A549 (cell line): ENCODE data around the gene METTL16. TPM values are rescaled to one million over a fixed set of nuclear protein-coding genes. Genes with fewer than 3 reads are reported as not detected.

Experiments used
- ATAC-seq, 2 experiments: fragments of 200-7000 bp in 1 of 2; fragments of >200 bp in 1 of 2; cut with Nextera tagmentation in 1 of 2; cut with Tn5 transposase in 1 of 2; 3 replicates each; pipeline versions ENCODE4 v1.8.0 to v1.9.1; 2018 to 2020; ENCODE audit warnings: mild to moderate bottlenecking in 1 of 2, moderate library complexity in 1 of 2
- CTCF ChIA-PET: fragments of 300-600 bp; sonication (Branson Sonifier 250); formaldehyde crosslinking; extraction: SDS; loops from one replicate; lab custom pipeline; 2021; ENCODE audit warnings: antibody characterized with exemption, inconsistent platforms; lab: Yijun Ruan, JAX
- POLR2A ChIA-PET: fragments of 350-600 bp; formaldehyde crosslinking; extraction: SDS; loops from one replicate; lab custom pipeline; 2021; ENCODE audit warnings: antibody characterized with exemption, inconsistent platforms; lab: Yijun Ruan, JAX
- DNase-seq, 2 experiments: peaks; one replicate each; pipeline versions ENCODE4 v3.0.0 to v3.0.0-alpha.2; 2011 to 2016; ENCODE audit warnings: low read depth in 1 of 2, low spot score in 1 of 2
- FAIRE-seq: peaks from 2 replicates; lab custom pipeline; 2011; peaks lifted over from hg19 to GRCh38; lab: Jason Lieb, UNC
- H3K27ac ChIP-seq, 2 experiments: fragments of >200 bp; sonication (Bioruptor Twin); formaldehyde crosslinking; 3 replicates each; pipeline ENCODE4 v1.5.1; 2016 to 2017
- H3K4me1 ChIP-seq: fragments of >200 bp; sonication (Bioruptor Twin); formaldehyde crosslinking; 3 replicates; pipeline ENCODE4 v1.6.1; 2016
- H3K4me2 ChIP-seq: fragments of >200 bp; sonication (Bioruptor Twin); formaldehyde crosslinking; 3 replicates; pipeline ENCODE4 v1.6.1; 2016
- H3K4me3 ChIP-seq: fragments of >200 bp; sonication (Bioruptor Twin); formaldehyde crosslinking; 3 replicates; pipeline ENCODE4 v1.5.1; 2016
- H3K9me3 ChIP-seq: fragments of >200 bp; sonication (Bioruptor Twin); formaldehyde crosslinking; 3 replicates; pipeline ENCODE4 v1.6.1; 2016
- BHLHE40 ChIP-seq: IDR thresholded peaks from 2 replicates; pipeline ENCODE4 v1.6.1; 2012; ENCODE audit warnings: low read depth, low read length, inconsistent platforms
- CHD4 ChIP-seq: fragments of 200-600 bp; sonication (generic); IDR thresholded peaks from 2 replicates; pipeline ENCODE4 v1.6.1; 2016; ENCODE audit warnings: antibody characterized with exemption, mild to moderate bottlenecking, borderline replicate concordance
- CTCF ChIP-seq: fragments of >200 bp; sonication (Bioruptor Twin); formaldehyde crosslinking; IDR thresholded peaks from 3 replicates; pipeline ENCODE4 v1.5.1; 2016
- E2F6 ChIP-seq: IDR thresholded peaks from 2 replicates; pipeline ENCODE4 v1.6.1; 2012; ENCODE audit warnings: low read depth, borderline replicate concordance
- EHMT2 ChIP-seq: fragments of 200-600 bp; sonication (generic); IDR thresholded peaks from 2 replicates; pipeline ENCODE4 v1.6.1; 2016; ENCODE audit warnings: antibody characterized with exemption, low read depth, mild to moderate bottlenecking, moderate library complexity
- ELK1 ChIP-seq: fragments of 150-350 bp; IDR thresholded peaks from 2 replicates; pipeline ENCODE4 v1.6.1; 2014; ENCODE audit warnings: low read depth, mild to moderate bottlenecking, low read length
- EP300 ChIP-seq, 2 experiments: fragments of >200 bp; sonication (Bioruptor Twin); formaldehyde crosslinking; IDR thresholded peaks; 2 replicates in 1 of 2; 3 replicates in 1 of 2; pipeline ENCODE4 v1.6.1; 2016 to 2017
- FOSB ChIP-seq: fragments of 250-450 bp; sonication (Bioruptor Pico); IDR thresholded peaks from 2 replicates; pipeline ENCODE4 v1.5.0; 2020; ENCODE audit warnings: mild to moderate bottlenecking, moderate library complexity
- FOSL2 ChIP-seq, 2 experiments: fragments of 450-650 bp in 1 of 2; fragments of >200 bp in 1 of 2; sonication (Bioruptor Twin) in 1 of 2; formaldehyde crosslinking; IDR thresholded peaks; 2 replicates each; pipeline versions ENCODE4 v1.5.0 to v1.6.1; 2016 to 2020; ENCODE audit warnings: mild to moderate bottlenecking in 1 of 2, moderate library complexity in 1 of 2
- GATA3 ChIP-seq: IDR thresholded peaks from 2 replicates; pipeline ENCODE4 v1.6.1; 2012; ENCODE audit warnings: borderline replicate concordance
- HEYL ChIP-seq: fragments of 250-450 bp; sonication (Bioruptor Pico); IDR thresholded peaks from 2 replicates; pipeline ENCODE4 v1.8.0; 2021; ENCODE audit warnings: mild to moderate bottlenecking, moderate library complexity
- HMGXB4 ChIP-seq: fragments of 250-450 bp; sonication (Bioruptor Pico); IDR thresholded peaks from 2 replicates; pipeline ENCODE4 v1.5.0; 2021; ENCODE audit warnings: mild to moderate bottlenecking, moderate library complexity, borderline replicate concordance
- HOXB13 ChIP-seq: fragments of 250-450 bp; sonication (Bioruptor Pico); IDR thresholded peaks from 2 replicates; pipeline ENCODE4 v1.5.0; 2020; ENCODE audit warnings: low read depth, mild to moderate bottlenecking, moderate library complexity
- JUN ChIP-seq, 2 experiments: fragments of >200 bp; sonication (Bioruptor Twin); formaldehyde crosslinking; IDR thresholded peaks; 2 replicates in 1 of 2; 3 replicates in 1 of 2; pipeline ENCODE4 v1.6.1; 2016 to 2017
- JUNB ChIP-seq: fragments of >200 bp; sonication (Bioruptor Twin); formaldehyde crosslinking; IDR thresholded peaks from 2 replicates; pipeline ENCODE4 v1.6.1; 2016
- KDM1A ChIP-seq: fragments of 200-600 bp; sonication (generic); IDR thresholded peaks from 2 replicates; pipeline ENCODE4 v1.6.1; 2016; ENCODE audit warnings: low read depth, mild to moderate bottlenecking
- MAFK ChIP-seq: fragments of 450-650 bp; IDR thresholded peaks from 2 replicates; pipeline ENCODE4 v1.6.1; 2014; ENCODE audit not compliant: partially characterized antibody
- MAX ChIP-seq: IDR thresholded peaks from 2 replicates; pipeline ENCODE4 v1.6.1; 2012
- MAZ ChIP-seq: fragments of 150-350 bp; IDR thresholded peaks from 2 replicates; pipeline ENCODE4 v1.6.1; 2014; ENCODE audit warnings: antibody characterized with exemption, low read depth, low read length, borderline replicate concordance
- NFE2L2 ChIP-seq: fragments of 150-350 bp; conservative IDR thresholded peaks from 2 replicates; pipeline ENCODE4 v1.6.1; 2014; ENCODE audit warnings: low read length
- POLR2AphosphoS2 ChIP-seq: conservative IDR thresholded peaks from 2 replicates; pipeline ENCODE4 v1.6.1; 2012; ENCODE audit warnings: low read length, improper control_type of control experiment, inconsistent platforms
- REST ChIP-seq: fragments of 200-600 bp; sonication (generic); IDR thresholded peaks from 2 replicates; pipeline ENCODE4 v1.6.1; 2016; ENCODE audit warnings: antibody characterized with exemption, mild to moderate bottlenecking, moderate library complexity
- SREBF2 ChIP-seq: fragments of 450-650 bp; IDR thresholded peaks from 2 replicates; pipeline ENCODE4 v1.6.1; 2014; ENCODE audit warnings: mild to moderate bottlenecking, moderate library complexity
- TFCP2L1 ChIP-seq: fragments of 250-450 bp; sonication (Bioruptor Pico); IDR thresholded peaks from 2 replicates; pipeline ENCODE4 v1.5.0; 2021; ENCODE audit warnings: mild to moderate bottlenecking
- USF2 ChIP-seq: fragments of 450-650 bp; IDR thresholded peaks from 2 replicates; pipeline ENCODE4 v1.6.1; 2014; ENCODE audit warnings: antibody characterized with exemption
- ZC3H11A ChIP-seq: fragments of 450-650 bp; IDR thresholded peaks from 2 replicates; pipeline ENCODE4 v1.6.1; 2014; ENCODE audit warnings: antibody characterized with exemption, mild to moderate bottlenecking
- ZFP36 ChIP-seq: fragments of 450-650 bp; IDR thresholded peaks from 2 replicates; pipeline ENCODE4 v1.6.1; 2014; ENCODE audit warnings: borderline replicate concordance; ENCODE audit not compliant: partially characterized antibody
- ZNF302 ChIP-seq: fragments of 250-450 bp; sonication (Bioruptor Pico); IDR thresholded peaks from 2 replicates; pipeline ENCODE4 v1.9.0; 2021; ENCODE audit warnings: inconsistent platforms, mild to moderate bottlenecking, moderate library complexity
- ZSCAN20 ChIP-seq: fragments of 250-450 bp; sonication (Bioruptor Pico); IDR thresholded peaks from 2 replicates; pipeline ENCODE4 v1.8.0; 2022; ENCODE audit warnings: mild to moderate bottlenecking, moderate library complexity
- WGBS: methylation state at CpG from one replicate; pipeline ENCODE4 v1.1.6; 2017; ENCODE audit errors: missing lambda C conversion rate; 5-methylcytosine and 5-hydroxymethylcytosine counted together
- polyA plus RNA-seq, 4 experiments: library from polyadenylated mRNA; depleted of rRNA in 3 of 4; stranded (reverse); fragments of >200 nt; fragmentation: RNase III in 1 of 4; extraction: RNeasy Plus Mini Kit Qiagen cat#74134 plus additional on column Dnase treatment in 1 of 4; gene quantifications; 2 replicates in 3 of 4; 3 replicates in 1 of 4; pipeline ENCODE4 v1.2.3, GENCODE V29; 2011 to 2017

Gene METTL16
- polyA plus RNA-seq, 2 of the 4 experiments (the other 2 are of a cell fraction): 26.5 to 58.0 TPM

- TF ChIP-seq SREBF2 (no peak), REST (no peak), TFCP2L1 (no peak), GATA3 (no peak), HOXB13 (CRISPR knock-in tag) (no peak), ZFP36 (no peak), KDM1A (no peak), BHLHE40 (no peak), E2F6 (no peak), USF2 (no peak), MAZ (no peak), EHMT2 (no peak), FOSL2 (IDR thresholded peaks at IDR 0.05) (no peak), FOSL2 (CRISPR knock-in tag; IDR thresholded peaks at IDR 0.05) (no peak), MAFK (no peak), ELK1 (no peak), HEYL (CRISPR knock-in tag) (no peak), FOSB (no peak), ZSCAN20 (CRISPR knock-in tag) (no peak), CHD4 (no peak), POLR2AphosphoS2 (no peak)
- 89% methylated on average over 12 of the region's 12 CpGs for WGBS
- Histone ChIP-seq H3K4me2 (no peak overlapping the region), H3K27ac (no peak overlapping the region), H3K9me3 (no peaks in the 10 kb centered on the region), H3K4me3 (no peak overlapping the region), H3K4me1 (peaks cover 7% of the 10 kb centered on the region; the same call in 1 of the 3 replicates)
- ATAC-seq: no peak
- no peak for DNase-seq
- CTCF ChIA-PET: interaction anchor here (1.8 to 28.1 kb wide), 4 partner anchors 14 to 39 kb away, joined by 8 to 1099 read pairs (median 108); partner anchors contain the start of gene MNT
- POLR2A ChIA-PET: no interaction called here
- no peak for FAIRE-seq
Observed at GRCh38 chr17:2420176-2420575, 91.5 kb downstream of the METTL16 start.

GRCh38 chr17:2419486-2419885 lies 92.2 kb downstream of the METTL16 start:
- no peak for FAIRE-seq
- no peaks in the 10 kb centered on the region for H3K9me3 ChIP-seq
- H3K4me3 ChIP-seq: no peak overlapping the region
- POLR2A ChIA-PET: interaction anchor here (0.6 to 1.4 kb wide), 2 partner anchors 26 to 1841 kb away, joined by 3 read pairs; no protein-coding TSS in a partner anchor
- WGBS: 94% methylated on average over 6 of the region's 6 CpGs
- CTCF ChIA-PET: interaction anchor here (0.6 to 28.1 kb wide), 10 partner anchors 9 to 255 kb away, joined by 3 to 1099 read pairs (median 10); partner anchors contain the start of gene MNT
- no peak overlapping the region for H3K4me2 ChIP-seq
- H3K4me1 ChIP-seq: peaks cover 7% of the 10 kb centered on the region; the same call in 1 of the 3 replicates
- ATAC-seq: no peak
- no peak overlapping the region for H3K27ac ChIP-seq
- DNase-seq: no peak
- no peak for TF ChIP-seq FOSB
- no peak for TF ChIP-seq JUN (IDR thresholded peaks at IDR 0.05)
- no peak for TF ChIP-seq NFE2L2
- no peak for TF ChIP-seq HMGXB4 (CRISPR knock-in tag)
- no peak for TF ChIP-seq ZNF302 (CRISPR knock-in tag)
- no peak for TF ChIP-seq MAZ
- TF ChIP-seq CTCF: no peak
- no peak for TF ChIP-seq JUNB
- no peak for TF ChIP-seq MAX
- no peak for TF ChIP-seq ZC3H11A
- no peak for TF ChIP-seq EP300 (IDR thresholded peaks at IDR 0.05)
